ENCODE data around the gene TIMP1. TPM values are rescaled to one million over a fixed set of nuclear protein-coding genes. Genes with fewer than 3 reads are reported as not detected.

The TIMP1 gene
- total RNA-seq (2014; rRNA removed), result 463 and 505 TPM in 2 replicates
- polyA plus RNA-seq (2012), result 841 TPM

DNA sequence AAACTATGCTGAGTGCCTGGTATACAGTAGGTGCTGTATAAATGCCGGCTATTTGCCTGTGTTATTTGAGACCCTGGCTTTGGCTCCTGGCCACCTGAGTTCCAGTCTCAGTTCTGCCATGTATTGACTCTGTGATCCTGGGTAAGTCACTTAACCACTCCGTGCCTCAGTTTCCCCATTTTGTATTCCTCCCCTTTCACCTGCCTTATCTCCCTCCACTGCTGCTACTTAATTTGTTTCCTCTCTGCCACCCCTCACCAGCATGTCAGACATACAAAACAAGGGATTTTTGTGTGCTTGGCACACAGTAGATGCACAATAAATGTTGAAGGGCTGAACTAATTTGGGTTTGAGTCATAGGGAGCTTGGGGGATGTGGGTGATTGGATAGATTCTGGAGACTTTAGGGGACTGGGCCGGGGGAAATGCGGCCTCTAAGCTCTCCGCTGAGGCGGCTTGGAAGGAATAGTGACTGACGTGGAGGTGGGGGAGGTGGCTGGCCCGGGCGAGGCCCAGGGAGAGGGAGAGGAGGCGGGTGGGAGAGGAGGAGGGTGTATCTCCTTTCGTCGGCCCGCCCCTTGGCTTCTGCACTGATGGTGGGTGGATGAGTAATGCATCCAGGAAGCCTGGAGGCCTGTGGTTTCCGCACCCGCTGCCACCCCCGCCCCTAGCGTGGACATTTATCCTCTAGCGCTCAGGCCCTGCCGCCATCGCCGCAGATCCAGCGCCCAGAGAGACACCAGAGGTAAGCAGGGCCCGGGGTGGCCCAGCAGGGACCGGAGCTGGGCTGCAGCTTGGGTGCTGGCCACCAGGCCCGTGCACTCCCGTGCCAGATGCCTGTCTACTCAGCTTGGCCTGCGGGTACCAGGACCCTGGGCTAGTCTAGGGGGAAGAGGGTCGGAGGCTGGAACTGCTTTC, at the start of gene TIMP1:
TIMP1 (plus strand) TSS at position 706 of the 917 bp plus-strand sequence. CDS start 980 bp downstream, outside the sequence.
- peak; percentile 87 for DNase-seq (ENCODE audit: low read depth)

DNA sequence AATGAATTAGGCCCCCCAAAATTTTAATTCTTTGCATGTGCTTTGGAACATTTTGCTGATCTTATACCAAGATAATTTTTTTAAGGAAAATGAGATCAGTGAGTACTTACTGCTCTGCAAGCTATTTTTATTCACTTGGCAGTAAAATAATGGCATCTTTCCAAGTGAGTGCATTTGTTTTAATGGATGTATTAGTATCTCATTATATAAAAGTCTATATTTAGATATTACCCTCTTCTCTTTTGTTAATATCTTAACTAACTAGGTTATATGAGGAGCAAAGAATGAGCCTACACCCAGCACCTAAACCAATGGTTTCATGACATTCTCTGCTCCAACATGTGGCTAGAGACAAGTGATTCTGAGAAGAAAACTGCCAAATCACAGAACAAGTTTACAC, 42.4 kb upstream of the TIMP1 start:
- DNase-seq (ENCODE audit: low read depth), result no peak

DNA sequence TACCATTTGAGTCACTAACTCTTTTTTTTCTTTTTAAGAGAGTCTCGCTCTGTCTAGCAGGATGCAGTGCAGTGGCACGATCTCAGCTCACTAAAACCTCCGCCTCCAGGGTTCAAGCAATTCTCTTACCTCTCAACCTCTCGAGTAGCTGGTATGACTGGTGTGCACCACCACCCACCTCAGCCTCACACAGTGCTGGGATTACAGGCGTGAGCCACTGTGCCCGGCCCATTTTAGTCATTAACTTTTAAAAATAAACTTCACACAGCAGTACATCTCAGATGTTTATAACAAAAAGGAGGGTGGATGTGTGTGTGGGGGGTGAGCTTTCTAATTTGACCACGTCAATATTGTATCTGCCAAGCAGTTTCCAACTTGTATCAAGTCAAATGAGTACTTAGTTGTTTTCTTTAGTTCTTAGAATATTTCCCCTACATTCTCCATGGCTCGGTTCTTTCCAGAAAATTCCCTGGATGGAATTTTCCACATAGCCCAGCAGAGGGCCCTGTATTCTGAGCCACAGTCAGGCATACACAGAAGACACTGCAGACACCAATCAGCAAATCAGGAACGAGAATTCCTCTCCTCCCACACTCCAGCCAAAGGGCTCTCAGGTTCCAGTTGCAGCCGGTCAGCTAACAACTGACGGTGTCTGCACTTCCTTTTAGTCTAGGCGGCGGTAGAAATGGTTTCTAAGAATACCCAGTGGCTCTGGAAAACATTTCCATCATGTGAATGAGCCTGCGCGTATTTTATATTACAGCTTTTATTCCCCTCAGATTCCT, 41.3 kb upstream of the TIMP1 start:
- DNase-seq (ENCODE audit: low read depth), result peak; percentile 91

DNA sequence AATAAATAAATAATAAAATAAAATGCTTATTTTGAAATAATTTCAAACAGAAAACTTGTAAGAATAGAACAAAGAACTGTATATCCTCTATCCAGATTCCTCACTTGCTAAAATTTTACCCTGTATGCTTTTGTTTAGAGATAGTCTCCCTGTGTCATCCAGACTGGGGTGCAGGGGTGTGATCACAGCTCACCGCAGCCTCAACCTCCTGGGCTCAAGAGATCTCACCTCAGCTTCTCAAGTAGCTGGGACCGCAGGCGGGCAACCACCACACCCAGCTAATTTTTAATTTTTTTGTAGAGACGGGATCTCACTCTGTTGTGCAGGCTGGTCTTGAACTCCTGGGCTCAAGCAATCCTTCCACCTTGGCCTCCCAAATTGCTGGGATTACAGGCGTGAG, 38.7 kb upstream of the TIMP1 start:
- no peak for DNase-seq (ENCODE audit: low read depth)

DNA sequence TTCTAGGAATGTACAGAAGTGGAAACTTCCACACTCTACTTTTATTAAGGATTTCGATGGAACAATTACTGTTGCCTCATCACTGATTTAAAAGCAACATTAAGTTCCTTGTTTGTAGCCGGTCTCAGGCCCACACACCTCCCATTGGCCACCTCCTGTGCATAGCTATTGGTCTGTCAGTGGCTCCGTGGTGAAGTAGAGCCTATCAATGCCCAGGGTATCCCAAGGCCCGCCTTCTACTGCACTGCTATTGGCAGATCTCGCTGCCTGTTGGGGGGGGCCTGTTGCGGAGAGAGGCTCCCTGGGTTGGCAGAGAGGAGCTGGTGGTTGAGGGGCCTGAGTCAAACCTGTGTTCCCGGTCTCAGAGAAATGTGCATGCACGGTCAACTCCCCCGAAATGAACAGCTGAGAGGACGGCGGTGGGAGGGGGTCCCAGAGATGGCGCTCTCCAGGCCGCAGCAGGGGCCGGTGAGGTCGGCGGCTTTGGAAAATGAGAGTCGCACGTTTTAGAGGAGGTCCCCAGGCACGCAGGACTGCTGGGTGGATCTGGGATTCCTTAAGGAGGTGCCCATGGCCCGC, 26.1 kb upstream of the TIMP1 start:
- peak; percentile 91 for DNase-seq (ENCODE audit: low read depth)

DNA sequence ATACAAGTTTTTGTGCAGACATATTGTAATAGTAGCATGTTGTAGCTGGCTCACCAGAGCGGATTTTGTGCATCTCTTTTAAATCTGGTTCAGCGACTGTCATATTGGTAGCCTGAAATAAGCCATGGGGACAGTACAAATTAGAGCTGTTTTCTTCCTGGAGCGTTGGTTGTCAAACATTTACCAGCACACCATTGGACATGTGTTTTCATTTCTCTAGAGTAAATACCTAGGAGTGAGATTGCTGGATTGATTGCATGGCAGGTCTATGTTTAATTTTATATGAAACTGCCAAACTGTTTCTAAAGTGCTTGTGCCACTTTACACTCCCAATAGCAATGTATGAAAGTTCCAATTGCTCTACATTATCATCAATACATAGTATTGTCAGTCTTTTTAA, 23.8 kb upstream of the TIMP1 start:
- no peak for DNase-seq (ENCODE audit: low read depth)

DNA sequence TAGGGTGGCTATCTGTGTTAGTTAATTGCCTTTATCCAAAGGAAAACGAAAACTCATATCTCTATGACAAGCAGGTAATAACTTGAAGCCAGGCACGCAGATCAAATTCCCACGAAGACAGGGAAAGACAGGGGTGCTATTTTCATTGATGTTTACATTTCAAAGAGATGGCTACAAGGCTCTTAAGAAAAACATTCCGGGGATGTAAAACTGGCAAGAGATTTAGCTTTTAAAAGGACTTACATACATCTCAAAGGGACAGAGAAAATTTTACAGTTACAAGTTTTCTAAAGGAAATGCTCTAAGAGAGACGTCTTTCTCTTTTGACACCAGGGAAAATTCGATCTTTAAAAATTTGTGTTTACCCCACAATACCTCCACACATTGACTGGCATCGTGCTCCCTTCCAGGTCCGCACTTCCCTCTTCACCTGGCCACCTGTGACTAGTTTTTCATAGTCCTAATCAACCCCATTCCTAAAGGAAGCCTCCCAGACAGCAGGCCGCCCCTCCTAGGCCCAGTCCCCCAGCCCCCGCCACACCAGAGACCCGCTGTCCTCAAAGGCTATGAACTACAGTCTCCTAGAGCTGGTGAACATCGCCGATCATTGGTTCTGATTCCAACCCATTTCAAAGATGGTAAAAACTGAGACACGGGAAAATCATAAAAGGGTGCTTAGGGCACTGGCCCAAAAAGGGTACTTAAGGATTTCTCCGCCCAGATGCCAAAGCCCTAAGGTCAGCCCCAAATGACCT, 21.9 kb upstream of the TIMP1 start:
- no peak for DNase-seq (ENCODE audit: low read depth)

DNA sequence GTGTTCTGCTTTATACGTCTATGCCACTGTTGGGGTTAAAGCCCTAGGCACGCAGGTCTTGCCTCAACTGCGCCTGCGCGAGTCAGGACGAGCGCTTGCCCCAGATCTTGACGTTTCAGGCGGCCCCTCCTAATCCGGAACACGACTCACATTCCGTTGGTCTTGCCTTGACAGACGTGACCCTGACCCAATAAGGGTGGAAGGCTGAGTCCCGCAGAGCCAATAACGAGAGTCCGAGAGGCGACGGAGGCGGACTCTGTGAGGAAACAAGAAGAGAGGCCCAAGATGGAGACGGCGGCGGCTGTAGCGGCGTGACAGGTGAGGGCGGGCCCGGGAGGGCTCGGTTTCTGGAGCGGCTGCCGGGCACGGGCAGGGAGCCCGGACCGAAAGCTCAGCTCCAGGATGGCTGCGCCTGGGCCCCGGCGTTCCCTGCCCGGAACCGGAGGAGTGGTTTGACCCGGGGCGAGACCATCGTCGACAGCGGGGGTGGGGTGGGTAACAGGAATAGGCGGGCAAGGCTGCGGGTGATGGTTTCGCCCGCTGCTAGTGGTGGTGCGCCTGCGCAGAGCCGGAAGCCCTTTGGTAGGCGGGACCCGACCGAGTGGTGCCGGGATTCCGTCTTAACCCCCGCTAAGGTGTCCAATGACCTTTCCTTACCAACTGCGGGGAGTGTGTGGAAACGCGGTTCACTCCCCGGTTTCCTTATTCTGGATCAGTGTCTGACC, 21.1 kb upstream of the TIMP1 start, which contains the start of gene ARAF:
ARAF (plus strand) TSS at position 272 of the 725 bp plus-strand sequence. CDS start 1,763 bp downstream, outside the sequence.
- peak; percentile 99 for DNase-seq (ENCODE audit: low read depth)

DNA sequence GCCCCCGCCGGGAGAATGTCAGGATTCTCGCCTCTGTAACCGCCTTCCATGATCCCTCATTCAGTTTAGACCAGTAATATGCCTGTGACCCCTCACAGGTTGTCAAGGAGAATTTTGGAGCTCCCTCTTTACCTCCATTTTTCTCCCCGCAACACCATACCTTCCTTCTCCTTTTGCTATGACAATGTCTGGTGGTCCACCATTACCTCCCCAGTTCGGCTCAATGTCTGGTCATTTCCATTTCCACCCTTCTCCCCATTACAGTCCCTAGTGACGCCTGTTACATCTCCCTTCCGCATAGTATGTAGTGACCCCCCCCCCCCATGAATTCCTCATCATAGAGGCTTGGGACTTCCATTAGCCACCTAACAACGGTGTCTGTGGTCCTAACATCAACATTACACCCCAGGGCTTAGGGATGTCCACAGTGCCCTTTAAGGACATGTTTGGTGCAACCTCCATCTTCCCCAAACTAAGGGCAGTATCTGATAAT, 20.5 kb upstream of the TIMP1 start:
- no peak for DNase-seq (ENCODE audit: low read depth)

DNA sequence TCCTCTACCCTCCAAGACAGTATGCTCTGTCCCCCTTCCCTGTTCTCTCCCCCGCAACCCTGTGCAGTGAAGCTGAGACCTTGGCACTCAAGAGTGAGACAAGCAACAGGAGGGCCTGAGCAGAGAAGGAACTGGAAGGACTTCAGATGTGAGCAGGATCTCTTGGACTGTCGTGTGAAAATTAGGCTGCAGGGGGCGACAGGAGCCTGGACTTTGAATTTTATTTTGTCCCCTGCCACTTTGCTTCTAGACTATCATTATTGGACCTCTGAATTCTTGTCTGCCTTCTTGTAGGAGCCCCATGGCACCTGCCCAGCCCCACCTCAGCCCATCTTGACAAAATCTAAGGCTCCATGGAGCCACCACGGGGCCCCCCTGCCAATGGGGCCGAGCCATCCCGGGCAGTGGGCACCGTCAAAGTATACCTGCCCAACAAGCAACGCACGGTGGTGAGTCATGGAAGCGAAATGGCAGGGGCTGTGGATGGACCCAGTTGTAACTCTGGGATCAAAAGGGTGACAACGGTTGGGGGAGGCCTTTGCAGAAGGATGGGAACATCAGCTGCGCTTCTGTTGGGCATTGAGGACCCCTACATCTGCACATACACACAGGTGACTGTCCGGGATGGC, 19.5 kb upstream of the TIMP1 start:
- peak; percentile 29 for DNase-seq (ENCODE audit: low read depth)

DNA sequence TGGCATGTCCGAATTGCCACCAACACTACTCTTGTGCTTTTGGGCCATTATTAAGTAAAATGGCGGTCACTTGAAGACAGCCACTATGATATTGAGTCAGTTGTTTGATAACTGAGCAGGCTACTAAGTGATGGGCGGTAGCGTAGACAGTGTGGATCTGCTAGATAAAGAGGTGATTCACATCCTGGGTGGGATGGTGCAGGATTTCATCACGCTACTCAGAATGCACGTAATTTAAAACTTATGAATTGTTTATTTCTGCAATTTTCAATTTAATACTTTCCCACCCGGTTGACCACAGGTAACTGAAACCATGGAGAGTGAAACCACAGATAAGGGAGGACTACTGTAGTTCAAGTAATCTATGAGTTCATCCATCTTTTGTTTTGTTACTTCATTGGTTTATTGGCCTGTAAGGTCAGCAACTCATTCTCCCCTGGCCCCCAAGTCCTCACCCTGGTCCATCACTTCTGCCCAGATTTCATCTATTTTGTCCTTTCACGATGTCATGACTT, 18.4 kb upstream of the TIMP1 start:
- peak; percentile 44 for DNase-seq (ENCODE audit: low read depth)

DNA sequence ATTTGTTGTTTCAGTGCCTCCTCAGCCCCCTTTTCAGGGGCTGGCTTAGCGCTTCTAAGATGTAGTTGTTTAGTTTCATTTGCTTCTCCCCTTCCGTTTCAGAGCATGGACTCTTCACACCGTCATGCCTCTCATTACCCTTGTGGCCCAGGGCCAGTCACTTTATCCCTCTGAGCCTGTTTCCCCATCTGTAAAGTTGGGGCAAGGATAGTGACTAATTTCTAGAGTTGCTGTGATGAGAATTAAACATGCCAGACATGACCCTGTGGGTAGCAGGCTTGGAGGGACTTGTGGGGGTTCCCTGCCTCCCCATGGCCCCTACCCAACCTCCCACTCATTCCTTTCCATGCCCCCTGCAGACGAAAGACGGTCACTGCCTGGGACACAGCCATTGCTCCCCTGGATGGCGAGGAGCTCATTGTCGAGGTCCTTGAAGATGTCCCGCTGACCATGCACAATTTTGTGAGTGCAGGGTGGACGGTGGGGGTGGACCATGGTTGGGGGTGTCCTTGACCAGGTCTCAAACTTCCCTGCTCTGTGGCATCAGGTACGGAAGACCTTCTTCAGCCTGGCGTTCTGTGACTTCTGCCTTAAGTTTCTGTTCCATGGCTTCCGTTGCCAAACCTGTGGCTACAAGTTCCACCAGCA, 17.7 kb upstream of the TIMP1 start:
- no peak for DNase-seq (ENCODE audit: low read depth)

DNA sequence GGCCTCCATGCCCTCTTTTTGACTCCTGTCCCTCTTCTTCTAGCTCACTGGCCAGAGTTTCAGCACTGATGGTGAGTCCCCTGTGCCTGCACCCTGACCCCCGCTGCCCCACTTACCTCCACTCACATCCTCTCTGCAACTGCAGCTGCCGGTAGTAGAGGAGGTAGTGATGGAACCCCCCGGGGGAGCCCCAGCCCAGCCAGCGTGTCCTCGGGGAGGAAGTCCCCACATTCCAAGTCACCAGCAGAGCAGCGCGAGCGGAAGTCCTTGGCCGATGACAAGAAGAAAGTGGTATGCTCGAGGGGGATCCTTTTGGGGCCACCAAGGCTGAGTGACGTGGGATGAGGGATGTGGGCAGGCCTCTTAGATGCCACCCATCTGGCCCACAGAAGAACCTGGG, 15.4 kb upstream of the TIMP1 start:
- DNase-seq (ENCODE audit: low read depth), result no peak

DNA sequence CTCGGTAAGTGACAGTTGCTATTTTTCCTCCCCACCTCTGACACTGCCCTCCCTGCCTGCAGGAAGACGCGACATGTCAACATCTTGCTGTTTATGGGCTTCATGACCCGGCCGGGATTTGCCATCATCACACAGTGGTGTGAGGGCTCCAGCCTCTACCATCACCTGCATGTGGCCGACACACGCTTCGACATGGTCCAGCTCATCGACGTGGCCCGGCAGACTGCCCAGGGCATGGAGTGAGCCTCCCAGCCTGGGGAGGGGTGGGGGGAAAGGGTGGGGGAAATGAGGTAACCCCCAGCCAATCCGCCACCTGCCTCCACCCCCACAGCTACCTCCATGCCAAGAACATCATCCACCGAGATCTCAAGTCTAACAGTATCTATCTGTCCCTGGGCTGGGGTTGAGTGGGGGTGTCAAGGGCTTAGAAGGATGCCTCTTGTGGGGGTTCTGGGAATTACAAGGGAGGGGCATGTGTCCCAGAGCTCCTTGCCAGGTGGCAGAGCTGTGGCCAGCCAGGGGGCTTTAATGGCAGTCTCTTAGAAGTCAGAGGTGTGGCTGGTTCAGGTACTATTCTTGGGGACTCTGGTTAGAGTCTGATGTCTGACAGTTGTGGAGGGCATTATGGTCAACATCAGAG, 13.5 kb upstream of the TIMP1 start:
- DNase-seq (ENCODE audit: low read depth), result peak; percentile 17

DNA sequence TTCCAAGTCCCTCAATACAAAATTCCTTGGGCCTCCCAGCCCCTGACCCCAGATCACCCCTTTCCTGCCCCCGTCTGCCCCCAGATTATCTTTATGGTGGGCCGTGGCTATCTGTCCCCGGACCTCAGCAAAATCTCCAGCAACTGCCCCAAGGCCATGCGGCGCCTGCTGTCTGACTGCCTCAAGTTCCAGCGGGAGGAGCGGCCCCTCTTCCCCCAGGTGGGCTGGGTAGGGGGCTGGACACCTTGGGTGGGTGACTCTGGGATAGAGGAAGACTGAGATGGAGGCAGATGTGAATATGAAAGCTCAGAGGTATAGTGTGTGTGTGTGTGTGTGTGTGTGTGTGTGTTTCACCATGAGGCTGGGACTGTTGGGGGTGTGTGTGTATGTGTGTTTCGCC, 11.4 kb upstream of the TIMP1 start:
- no peak for DNase-seq (ENCODE audit: low read depth)

DNA sequence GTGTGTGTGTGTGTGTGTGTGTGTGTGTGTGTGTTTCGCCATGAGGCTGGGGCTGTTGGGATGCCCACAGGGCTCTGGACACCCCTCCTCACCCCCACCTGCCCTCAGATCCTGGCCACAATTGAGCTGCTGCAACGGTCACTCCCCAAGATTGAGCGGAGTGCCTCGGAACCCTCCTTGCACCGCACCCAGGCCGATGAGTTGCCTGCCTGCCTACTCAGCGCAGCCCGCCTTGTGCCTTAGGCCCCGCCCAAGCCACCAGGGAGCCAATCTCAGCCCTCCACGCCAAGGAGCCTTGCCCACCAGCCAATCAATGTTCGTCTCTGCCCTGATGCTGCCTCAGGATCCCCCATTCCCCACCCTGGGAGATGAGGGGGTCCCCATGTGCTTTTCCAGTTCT, 11.0 kb upstream of the TIMP1 start:
- no peak for DNase-seq (ENCODE audit: low read depth)

DNA sequence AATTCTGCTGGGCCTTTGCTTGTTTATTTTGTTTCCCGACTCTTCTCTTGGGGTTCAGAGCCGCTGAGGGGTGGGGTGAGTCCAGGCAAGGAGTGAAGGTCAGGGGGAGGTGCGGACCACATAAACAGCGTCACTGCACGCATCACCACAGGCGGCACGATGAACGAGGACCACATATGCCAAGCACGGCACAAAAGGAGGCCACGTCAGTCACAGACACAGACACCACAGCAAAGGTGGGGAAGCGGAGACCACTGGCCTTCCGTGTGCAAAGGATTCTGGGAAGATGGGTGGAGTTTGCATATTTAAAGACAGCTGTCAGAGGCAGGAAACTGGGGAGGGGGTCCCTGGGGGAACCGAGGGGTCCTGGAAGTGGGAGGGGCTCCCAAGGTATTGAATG, 10.3 kb upstream of the TIMP1 start:
- no peak for DNase-seq (ENCODE audit: low read depth)

DNA sequence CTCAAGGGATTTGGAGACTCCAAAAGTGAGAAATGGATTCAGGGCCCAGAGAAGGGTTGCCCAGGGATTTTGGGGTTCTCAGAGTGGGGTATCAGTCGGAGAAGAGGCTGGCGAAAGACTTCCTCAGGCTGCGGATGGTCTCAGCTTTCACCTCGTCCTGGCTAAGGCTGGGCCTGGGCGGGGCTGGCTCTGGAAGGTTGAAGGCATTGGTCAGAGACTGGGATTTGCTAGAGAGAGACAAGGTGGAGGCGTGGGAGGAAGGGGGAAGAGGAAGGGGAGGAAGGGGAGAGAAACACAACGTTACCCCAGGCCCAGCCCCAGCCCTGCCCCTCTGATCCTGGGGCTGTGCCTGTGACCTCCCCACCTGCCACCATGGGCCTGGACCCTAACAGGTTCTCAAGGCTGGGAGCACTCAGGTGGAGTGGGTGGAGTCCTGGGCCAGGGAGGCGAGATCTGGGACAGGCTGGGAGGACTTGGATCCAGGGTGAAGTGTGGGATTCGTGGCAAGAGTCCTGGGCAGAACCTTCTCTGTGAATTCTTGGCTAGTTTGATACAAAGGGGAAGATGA, 9.4 kb upstream of the TIMP1 start:
- DNase-seq (ENCODE audit: low read depth), result no peak
